MM.1S (cell line): ENCODE data around the gene BBOX1.

Source experiments
- DNase-seq: peaks from one replicate; pipeline ENCODE4 v3.0.0-alpha.2; 2015
- H2AFZ ChIP-seq: fragments of 300-600 bp; sonication (generic); 2 replicates; pipeline ENCODE4 v1.6.0; 2016; ENCODE audit warnings: antibody characterized with exemption, low read length
- H3F3A ChIP-seq: fragments of 300-600 bp; sonication (generic); 2 replicates; pipeline ENCODE4 v1.6.1; 2016; ENCODE audit warnings: mild to moderate bottlenecking, antibody characterized with exemption, low read length, moderate library complexity, mixed read lengths; ENCODE audit not compliant: insufficient read depth
- H3K27ac ChIP-seq: fragments of 300-600 bp; sonication (generic); 2 replicates; pipeline ENCODE4 v1.5.1; 2016; ENCODE audit warnings: mild to moderate bottlenecking, low read length
- H3K27me3 ChIP-seq: fragments of 300-600 bp; sonication (generic); replicated peaks from 2 replicates; pipeline ENCODE4 v1.6.0; 2016; ENCODE audit warnings: low read length; ENCODE audit not compliant: insufficient read depth
- H3K36me3 ChIP-seq: fragments of 300-600 bp; sonication (generic); replicated peaks from 2 replicates; pipeline ENCODE4 v1.6.1; 2016; ENCODE audit warnings: mild to moderate bottlenecking, low read length, mixed read lengths; ENCODE audit not compliant: insufficient read depth
- H3K4me1 ChIP-seq: fragments of 300-600 bp; sonication (generic); 2 replicates; pipeline ENCODE4 v1.6.1; 2016; ENCODE audit warnings: low read length, mixed read lengths
- H3K4me2 ChIP-seq: fragments of 300-600 bp; sonication (generic); 2 replicates; pipeline ENCODE4 v1.6.0; 2016; ENCODE audit warnings: low read depth, low read length
- H3K4me3 ChIP-seq: fragments of 300-600 bp; sonication (generic); 2 replicates; pipeline ENCODE4 v1.5.1; 2016; ENCODE audit warnings: low read length, mixed read lengths
- H3K79me2 ChIP-seq: fragments of 300-600 bp; sonication (generic); 2 replicates; pipeline ENCODE4 v1.6.1; 2016; ENCODE audit warnings: mixed run types, low read length, mixed read lengths
- H3K9ac ChIP-seq: fragments of 300-600 bp; sonication (generic); 2 replicates; pipeline ENCODE4 v1.6.1; 2016; ENCODE audit warnings: low read length, mixed read lengths
- H3K9me2 ChIP-seq: fragments of 300-600 bp; sonication (generic); replicated peaks from 2 replicates; pipeline ENCODE4 v1.6.1; 2016; ENCODE audit warnings: mild to moderate bottlenecking, low read length, mixed read lengths; ENCODE audit not compliant: insufficient read depth
- H3K9me3 ChIP-seq: fragments of 300-600 bp; sonication (generic); replicated peaks from 2 replicates; pipeline ENCODE4 v1.6.1; 2016; ENCODE audit warnings: mild to moderate bottlenecking, low read length, mixed read lengths; ENCODE audit not compliant: insufficient read depth
- H4K20me1 ChIP-seq: fragments of 300-600 bp; sonication (generic); 2 replicates; pipeline ENCODE4 v1.6.1; 2016; ENCODE audit warnings: mild to moderate bottlenecking, low read length, moderate library complexity, mixed read lengths; ENCODE audit not compliant: insufficient read depth
- CTCF ChIP-seq: fragments of 300-600 bp; sonication (generic); IDR thresholded peaks from 2 replicates; pipeline ENCODE4 v1.5.1; 2016; ENCODE audit warnings: antibody characterized with exemption, low read length, mixed read lengths
- EZH2 ChIP-seq: fragments of 300-600 bp; sonication (generic); optimal IDR thresholded peaks from 2 replicates; pipeline ENCODE3; 2017; ENCODE audit warnings: low read depth, mild to moderate bottlenecking, antibody characterized with exemption, low read length, mixed read lengths
- EZH2phosphoT487 ChIP-seq: fragments of 300-600 bp; sonication (generic); IDR thresholded peaks from 2 replicates; pipeline ENCODE4 v1.6.1; 2018; ENCODE audit warnings: antibody characterized with exemption, low read length

Gene BBOX1

GRCh38 chr11:27083241-27083640 is 42.6 kb downstream of the BBOX1 start:
- no peaks in the 10 kb centered on the region for H3K27me3 ChIP-seq

GRCh38 chr11:27083782-27084181 is 43.2 kb downstream of the BBOX1 start:
- Histone ChIP-seq H4K20me1 (no peaks in the 10 kb centered on the region), H3K36me3 (no peaks in the 10 kb centered on the region), H3K4me3 (no peak overlapping the region), H3K4me2 (no peak overlapping the region), H2AFZ (no peak overlapping the region), H3K27ac (no peak overlapping the region), H3K9ac (no peak overlapping the region), H3K9me3 (no peaks in the 10 kb centered on the region), H3K27me3 (no peaks in the 10 kb centered on the region), H3K4me1 (no peaks in the 10 kb centered on the region), H3F3A (no peaks in the 10 kb centered on the region), H3K79me2 (no peaks in the 10 kb centered on the region), H3K9me2 (no peaks in the 10 kb centered on the region)
- TF ChIP-seq EZH2phosphoT487 (no peak), EZH2 (no peak), CTCF (no peak)
- no peak for DNase-seq

More at GRCh38 chr11:27083241-27083640, 42.6 kb downstream of the BBOX1 start:
- Histone ChIP-seq H3K79me2 (no peaks in the 10 kb centered on the region), H3K4me2 (no peak overlapping the region), H3K9ac (no peak overlapping the region), H4K20me1 (no peaks in the 10 kb centered on the region), H3F3A (no peaks in the 10 kb centered on the region), H3K4me1 (no peaks in the 10 kb centered on the region), H3K36me3 (no peaks in the 10 kb centered on the region), H3K9me2 (no peaks in the 10 kb centered on the region), H2AFZ (no peak overlapping the region), H3K27ac (no peak overlapping the region), H3K4me3 (no peak overlapping the region), H3K9me3 (no peaks in the 10 kb centered on the region)
- TF ChIP-seq EZH2 (no peak), CTCF (no peak), EZH2phosphoT487 (no peak)
- no peak for DNase-seq

GRCh38 chr11:27084518-27084917 is 43.9 kb downstream of the BBOX1 start:
- H3K9ac ChIP-seq: no peak overlapping the region
- H3K4me2 ChIP-seq: no peak overlapping the region
- no peaks in the 10 kb centered on the region for H3K4me1 ChIP-seq
- no peaks in the 10 kb centered on the region for H3K9me2 ChIP-seq
- no peaks in the 10 kb centered on the region for H3K9me3 ChIP-seq
- no peak overlapping the region for H2AFZ ChIP-seq
- H3K4me3 ChIP-seq: no peak overlapping the region
- no peaks in the 10 kb centered on the region for H3K79me2 ChIP-seq
- no peaks in the 10 kb centered on the region for H4K20me1 ChIP-seq
- TF ChIP-seq EZH2phosphoT487: no peak
- no peak for TF ChIP-seq EZH2
- TF ChIP-seq CTCF: no peak
- DNase-seq: no peak
- H3K27me3 ChIP-seq: no peaks in the 10 kb centered on the region
- H3F3A ChIP-seq: no peaks in the 10 kb centered on the region
- no peaks in the 10 kb centered on the region for H3K36me3 ChIP-seq
- H3K27ac ChIP-seq: no peak overlapping the region

- H3K9me3 ChIP-seq: no peaks in the 10 kb centered on the region
- no peak overlapping the region for H3K4me3 ChIP-seq
- no peak overlapping the region for H3K27ac ChIP-seq
- H3K9ac ChIP-seq: no peak overlapping the region
- no peak overlapping the region for H2AFZ ChIP-seq
- H4K20me1 ChIP-seq: no peaks in the 10 kb centered on the region
- no peaks in the 10 kb centered on the region for H3F3A ChIP-seq
- H3K27me3 ChIP-seq: no peaks in the 10 kb centered on the region
- no peaks in the 10 kb centered on the region for H3K36me3 ChIP-seq
- no peaks in the 10 kb centered on the region for H3K79me2 ChIP-seq
- no peaks in the 10 kb centered on the region for H3K4me1 ChIP-seq
- H3K9me2 ChIP-seq: no peaks in the 10 kb centered on the region
- TF ChIP-seq CTCF: no peak
- TF ChIP-seq EZH2: no peak
- TF ChIP-seq EZH2phosphoT487: no peak
- no peak for DNase-seq
- H3K4me2 ChIP-seq: no peak overlapping the region
These were observed 44.5 kb downstream of the BBOX1 start for GRCh38 chr11:27085111-27085510.
